Esophagus (tissue), 2 donors: ENCODE data around the gene A3GALT2. TPM values are rescaled to one million over a fixed set of nuclear protein-coding genes. Genes with fewer than 3 reads are reported as not detected.

Source experiments
- H3K27ac ChIP-seq, 2 donors: one replicate each; pipeline ENCODE4 v1.5.1; 2013; ENCODE audit warnings: low read depth in 2 of 2, mild to moderate bottlenecking in 2 of 2, inconsistent platforms in 1 of 2, low read length in 1 of 2, moderate library complexity in 1 of 2
- H3K27me3 ChIP-seq, 2 donors: one replicate each; pipeline ENCODE4 v1.6.1; 2013; ENCODE audit warnings: low read length in 2 of 2, control low read depth in 1 of 2, mild to moderate bottlenecking in 1 of 2; ENCODE audit not compliant: insufficient read depth in 2 of 2, control insufficient read depth in 1 of 2
- H3K36me3 ChIP-seq, 2 donors: one replicate each; pipeline ENCODE4 v1.6.1; 2013; ENCODE audit warnings: low read length in 1 of 2; ENCODE audit not compliant: control insufficient read depth in 2 of 2, insufficient read depth in 2 of 2
- H3K4me1 ChIP-seq, 2 donors: one replicate each; pipeline ENCODE4 v1.6.1; 2013; ENCODE audit warnings: low read length in 1 of 2; ENCODE audit not compliant: control insufficient read depth in 2 of 2, insufficient read depth in 2 of 2
- H3K4me3 ChIP-seq, 2 donors: one replicate each; pipeline ENCODE4 v1.5.1; 2013; ENCODE audit warnings: low read length in 2 of 2, mild to moderate bottlenecking in 2 of 2, low read depth in 1 of 2, moderate library complexity in 1 of 2
- H3K9me3 ChIP-seq, 2 donors: one replicate each; pipeline ENCODE4 v1.6.1; 2013; ENCODE audit warnings: mild to moderate bottlenecking in 2 of 2, low read depth in 1 of 2, low read length in 1 of 2, moderate library complexity in 1 of 2; ENCODE audit not compliant: control insufficient read depth in 2 of 2, insufficient read depth in 1 of 2
- WGBS, 2 donors: extraction: QIAGEN DNeasy Blood & Tissue Kit; methylation state at CpG; one replicate each; pipeline ENCODE4 v1.1.7; 2013; 5-methylcytosine and 5-hydroxymethylcytosine counted together
- polyA plus RNA-seq, 2 donors: library from polyadenylated mRNA; stranded (reverse); fragments of 200-250 nt; gene quantifications; one replicate each; pipeline ENCODE4 v1.2.3, GENCODE V29; 2013
- donor health status: healthy with polysubstance abuse.
- donor health status: Bipolar disorder and iron deficiency.

Gene A3GALT2
- polyA plus RNA-seq, 2 donors, result 0.04 TPM; not detected in 1

GRCh38 chr1:33319949-33320618 is 814 bp downstream of the A3GALT2 start:
- H3K27me3 ChIP-seq, result no peaks in the 10 kb centered on the region
- no peak overlapping the region for H3K4me3 ChIP-seq
- 65 to 81% methylated on average over 12 of the region's 12 CpGs for WGBS, 2 donors
- no peaks in the 10 kb centered on the region for H3K9me3 ChIP-seq
- no peak overlapping the region for H3K27ac ChIP-seq
- peaks cover 11 to 23% of the 10 kb centered on the region in 2 donors for H3K36me3 ChIP-seq
- H3K4me1 ChIP-seq, result no peaks in the 10 kb centered on the region

GRCh38 chr1:33319186-33319948 is 1.5 kb downstream of the A3GALT2 start:
- Histone ChIP-seq H3K36me3 (peaks cover 3 to 16% of the 10 kb centered on the region in 2 donors), H3K27ac (no peak overlapping the region), H3K9me3 (no peaks in the 10 kb centered on the region), H3K4me1 (no peaks in the 10 kb centered on the region), H3K4me3 (no peak overlapping the region), H3K27me3 (no peaks in the 10 kb centered on the region)
- WGBS, 2 donors, result 84 to 87% methylated on average over 9 of the region's 9 CpGs

- Histone ChIP-seq H3K4me3 (no peak overlapping the region), H3K9me3 (no peaks in the 10 kb centered on the region), H3K27ac (no peak overlapping the region), H3K4me1 (no peaks in the 10 kb centered on the region), H3K27me3 (no peaks in the 10 kb centered on the region), H3K36me3 (peaks cover 0 to 3% of the 10 kb centered on the region in 2 donors)
- WGBS, 2 donors, result 67 to 73% methylated on average over 6 of the region's 6 CpGs
These were observed 3.0 kb downstream of the A3GALT2 start for GRCh38 chr1:33317946-33318345.

DNA sequence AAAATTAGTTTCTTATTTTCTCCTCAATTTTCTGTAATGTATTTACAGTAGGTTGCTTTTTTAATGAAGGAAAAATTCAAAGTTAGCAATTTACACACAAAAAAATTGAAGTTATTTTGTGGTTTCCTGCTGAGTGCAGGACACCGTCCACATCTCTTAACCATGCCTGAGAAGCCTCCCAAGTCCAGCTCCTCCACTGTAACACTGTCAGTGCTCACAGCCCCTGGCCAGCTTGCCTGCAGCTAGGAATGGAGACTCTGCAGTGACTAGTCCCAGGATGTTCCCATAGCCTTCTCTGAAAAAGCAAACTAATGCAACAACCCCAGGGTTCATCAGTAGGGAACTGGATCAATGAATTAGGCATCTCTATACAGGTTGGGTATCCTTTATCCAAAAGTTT is 3.5 kb downstream of the A3GALT2 start:
- Histone ChIP-seq H3K27me3 (no peaks in the 10 kb centered on the region), H3K27ac (no peak overlapping the region), H3K4me1 (no peaks in the 10 kb centered on the region), H3K36me3 (no peaks in the 10 kb centered on the region), H3K4me3 (no peak overlapping the region), H3K9me3 (no peaks in the 10 kb centered on the region)
- WGBS, 2 donors, result 67 to 74% methylated on average over 1 of the region's 1 CpG

GRCh38 chr1:33316601-33317000 is 4.3 kb downstream of the A3GALT2 start:
- Histone ChIP-seq H3K4me3 (no peak overlapping the region), H3K4me1 (no peaks in the 10 kb centered on the region), H3K27me3 (no peaks in the 10 kb centered on the region), H3K9me3 (no peaks in the 10 kb centered on the region), H3K27ac (no peak overlapping the region), H3K36me3 (no peaks in the 10 kb centered on the region)
- WGBS, 2 donors, result 71 to 83% methylated on average over 2 of the region's 2 CpGs

DNA sequence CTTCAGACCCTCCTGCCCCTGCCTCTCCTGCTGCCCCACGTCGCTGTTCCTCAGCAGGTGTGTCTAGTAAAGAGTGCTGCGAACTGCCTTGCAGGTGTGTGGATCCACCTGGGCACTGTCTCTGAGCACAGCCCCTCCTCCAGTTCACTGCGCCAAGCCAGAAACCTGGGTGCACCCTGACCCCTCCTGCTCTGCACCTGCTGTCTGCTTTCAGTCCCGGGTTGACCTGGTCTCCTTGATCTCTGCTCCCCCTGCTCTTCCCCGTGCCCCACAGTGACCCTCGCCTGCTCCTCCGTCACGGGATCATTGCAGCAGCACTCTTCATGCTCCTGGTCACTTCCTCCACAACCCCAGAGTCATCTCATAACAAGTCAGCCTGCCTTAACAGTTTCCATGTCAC is 6.5 kb downstream of the A3GALT2 start:
- peaks cover 0 to 3% of the 10 kb centered on the region in 2 donors for H3K4me1 ChIP-seq

DNA sequence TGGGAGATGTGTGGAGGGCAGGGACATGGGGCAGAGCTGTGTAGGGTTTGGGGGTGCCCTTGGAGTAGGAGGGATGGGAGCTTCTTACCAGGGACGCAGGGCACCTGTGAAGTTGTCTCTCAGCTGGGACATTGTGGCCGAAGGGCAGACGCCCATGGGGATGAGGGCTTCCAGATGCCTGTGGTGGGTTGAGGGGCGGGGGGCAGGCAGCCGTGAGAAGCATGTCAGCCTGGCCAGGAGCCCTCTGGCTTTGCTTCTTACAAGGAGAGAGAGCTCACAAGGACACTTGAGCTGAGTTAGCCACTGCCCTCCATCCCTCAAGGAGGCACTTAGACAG is 8.5 kb downstream of the A3GALT2 start:
- Histone ChIP-seq H3K4me3 (no peak overlapping the region), H3K4me1 (peaks cover 0 to 3% of the 10 kb centered on the region in 2 donors), H3K36me3 (no peaks in the 10 kb centered on the region), H3K27ac (no peak overlapping the region), H3K27me3 (no peaks in the 10 kb centered on the region), H3K9me3 (no peaks in the 10 kb centered on the region)
- WGBS, 2 donors, result 86 to 93% methylated on average over 5 of the region's 5 CpGs

More for the DNA sequence above, 6.5 kb downstream of the A3GALT2 start:
- no peak overlapping the region for H3K27ac ChIP-seq
- H3K36me3 ChIP-seq, result no peaks in the 10 kb centered on the region
- no peaks in the 10 kb centered on the region for H3K27me3 ChIP-seq
- H3K4me3 ChIP-seq, result no peak overlapping the region
- no peaks in the 10 kb centered on the region for H3K9me3 ChIP-seq
- WGBS, 2 donors, result 81 to 92% methylated on average over 9 of the region's 9 CpGs

GRCh38 chr1:33311706-33312412 is 9.0 kb downstream of the A3GALT2 start:
- Histone ChIP-seq H3K27me3 (no peaks in the 10 kb centered on the region), H3K27ac (no peak overlapping the region), H3K4me3 (no peak overlapping the region), H3K4me1 (peaks cover 0 to 8% of the 10 kb centered on the region in 2 donors), H3K9me3 (no peaks in the 10 kb centered on the region), H3K36me3 (no peaks in the 10 kb centered on the region)
- WGBS, 2 donors, result 86 to 87% methylated on average over 7 of the region's 7 CpGs

DNA sequence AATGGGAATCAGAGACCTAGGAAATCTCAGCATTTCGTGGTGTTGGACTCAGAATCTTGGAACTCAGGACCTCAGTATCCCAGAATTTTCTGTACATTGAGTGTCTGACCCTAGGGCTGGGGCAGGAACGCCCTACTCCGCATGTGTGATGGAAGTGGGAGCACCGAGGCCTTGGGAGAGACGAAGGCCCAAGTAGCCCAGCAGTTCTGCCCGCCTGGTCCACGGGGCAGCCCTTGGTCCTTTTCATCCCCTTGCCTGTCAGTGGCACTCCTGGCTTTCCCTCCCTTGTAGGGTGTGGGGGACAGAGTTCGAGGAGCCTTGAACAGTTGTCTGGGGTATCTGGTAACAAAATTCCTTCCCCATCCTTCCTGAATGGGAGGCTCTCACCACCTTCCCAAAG is 10.2 kb downstream of the A3GALT2 start:
- H3K27ac ChIP-seq, result no peak overlapping the region
- no peaks in the 10 kb centered on the region for H3K27me3 ChIP-seq
- H3K9me3 ChIP-seq, result no peaks in the 10 kb centered on the region
- H3K36me3 ChIP-seq, result no peaks in the 10 kb centered on the region
- H3K4me1 ChIP-seq, result peaks cover 2 to 10% of the 10 kb centered on the region in 2 donors
- no peak overlapping the region for H3K4me3 ChIP-seq
- WGBS, 2 donors, result 79 to 91% methylated on average over 8 of the region's 8 CpGs
